ENCODE data around the gene INSR.

INSR gene

GRCh38 chr19:7294558-7295212, 471 bp upstream of the INSR start:
- DNase-seq: no peak

GRCh38 chr19:7292950-7293761, 1.1 kb downstream of the INSR start:
- no peak for DNase-seq

DNA sequence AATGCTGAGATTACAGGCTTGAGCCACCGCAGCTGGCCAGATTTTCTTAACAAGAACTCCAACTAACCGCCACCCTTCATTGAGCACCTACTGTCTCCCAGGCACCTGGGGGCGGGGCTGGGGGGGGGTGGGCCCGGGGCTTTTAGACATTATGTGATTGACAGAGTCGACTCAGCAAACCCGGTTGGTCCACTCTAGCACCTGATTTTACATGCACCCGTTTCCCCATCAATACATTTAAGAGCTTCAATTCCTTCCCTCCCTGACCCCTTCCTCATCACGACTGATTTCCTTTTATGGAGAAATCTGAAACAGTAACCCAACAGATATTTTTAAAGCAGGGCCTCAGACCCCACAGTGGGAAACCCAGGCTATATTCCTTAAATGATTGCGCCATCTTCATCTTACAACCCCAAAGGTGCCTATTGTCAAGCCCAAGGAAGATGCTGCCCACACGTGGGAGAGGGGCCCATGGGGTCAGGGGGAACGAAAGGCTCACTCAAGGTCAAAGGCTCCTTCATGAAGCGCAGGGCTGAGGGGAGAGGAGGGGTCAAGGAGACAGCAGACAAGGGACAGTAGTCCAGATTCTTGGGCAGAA, 1.8 kb downstream of the INSR start:
- DNase-seq: no peak

DNA sequence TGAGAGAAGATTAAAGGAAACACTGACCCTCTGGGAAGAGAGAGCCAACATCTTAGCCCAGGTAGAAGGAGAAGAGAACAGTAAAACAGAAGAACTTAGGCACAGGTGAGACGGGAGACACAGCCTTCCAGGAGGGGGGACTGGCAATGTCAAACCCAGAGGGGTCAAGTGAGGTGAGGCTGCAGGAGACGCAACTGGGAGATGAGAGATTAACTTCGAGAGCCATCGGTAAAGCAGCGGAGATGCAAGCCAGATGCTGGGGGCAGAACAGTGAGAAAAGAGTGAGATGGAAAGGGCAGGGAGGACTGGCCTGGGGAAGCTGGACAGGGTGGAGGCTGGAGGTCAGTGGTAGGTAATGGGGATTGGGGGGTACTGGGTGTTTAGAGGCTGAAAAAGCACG, 5.2 kb downstream of the INSR start:
- DNase-seq: no peak

GRCh38 chr19:7288131-7288530, 6.1 kb downstream of the INSR start:
- DNase-seq: no peak

DNA sequence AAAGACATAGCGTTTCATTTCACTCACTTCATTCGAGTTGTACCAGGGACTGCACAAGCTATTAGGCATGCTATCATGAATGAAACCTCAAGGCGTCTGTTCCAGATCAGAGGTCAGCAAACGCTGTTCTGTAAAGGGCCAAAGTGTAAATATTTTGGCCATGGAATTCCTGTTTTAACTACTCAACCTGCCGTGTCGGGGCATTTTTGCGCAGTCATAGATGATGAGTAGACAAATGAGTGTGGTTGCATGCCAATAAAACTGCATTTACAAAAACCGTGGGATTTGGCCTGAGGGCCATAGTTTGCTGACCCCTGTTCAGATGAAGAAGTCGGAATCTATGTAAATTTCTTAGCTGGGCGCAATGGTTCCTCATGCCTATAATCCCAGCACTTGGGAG, 6.5 kb downstream of the INSR start:
- DNase-seq: no peak

DNA sequence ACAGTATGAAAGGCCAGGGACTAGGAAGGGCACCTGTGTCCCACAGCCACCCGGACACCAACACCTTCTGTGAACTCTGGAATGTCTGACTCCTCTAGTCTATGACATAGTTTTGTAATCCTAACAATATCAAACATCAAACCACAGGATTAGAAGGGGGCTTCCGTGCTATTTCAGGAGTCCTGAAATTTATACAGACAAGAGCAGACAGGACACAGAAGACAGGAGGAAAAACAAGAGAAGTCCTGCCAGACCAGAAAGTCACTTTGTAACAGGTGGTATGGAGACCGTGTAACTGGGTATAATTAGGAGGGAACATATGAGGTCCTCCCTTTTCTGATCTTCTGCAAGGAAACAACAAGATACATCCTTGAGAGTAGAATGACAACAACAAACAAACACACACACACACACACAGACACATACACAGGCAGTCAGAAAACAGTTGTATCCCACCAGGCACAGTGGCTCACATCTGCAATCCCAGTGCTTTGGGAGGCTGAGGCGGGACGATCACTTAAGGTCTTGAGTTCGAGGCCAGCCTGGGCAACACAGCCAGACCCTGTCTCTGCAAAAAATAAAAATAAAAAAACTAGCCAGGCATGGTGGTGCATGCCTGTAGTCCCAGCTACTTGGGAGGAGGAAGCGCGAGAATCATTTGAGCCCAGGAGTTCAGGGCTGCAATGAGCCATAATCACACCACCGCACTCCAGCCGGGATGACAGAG, 13.1 kb downstream of the INSR start:
- no peak for DNase-seq

DNA sequence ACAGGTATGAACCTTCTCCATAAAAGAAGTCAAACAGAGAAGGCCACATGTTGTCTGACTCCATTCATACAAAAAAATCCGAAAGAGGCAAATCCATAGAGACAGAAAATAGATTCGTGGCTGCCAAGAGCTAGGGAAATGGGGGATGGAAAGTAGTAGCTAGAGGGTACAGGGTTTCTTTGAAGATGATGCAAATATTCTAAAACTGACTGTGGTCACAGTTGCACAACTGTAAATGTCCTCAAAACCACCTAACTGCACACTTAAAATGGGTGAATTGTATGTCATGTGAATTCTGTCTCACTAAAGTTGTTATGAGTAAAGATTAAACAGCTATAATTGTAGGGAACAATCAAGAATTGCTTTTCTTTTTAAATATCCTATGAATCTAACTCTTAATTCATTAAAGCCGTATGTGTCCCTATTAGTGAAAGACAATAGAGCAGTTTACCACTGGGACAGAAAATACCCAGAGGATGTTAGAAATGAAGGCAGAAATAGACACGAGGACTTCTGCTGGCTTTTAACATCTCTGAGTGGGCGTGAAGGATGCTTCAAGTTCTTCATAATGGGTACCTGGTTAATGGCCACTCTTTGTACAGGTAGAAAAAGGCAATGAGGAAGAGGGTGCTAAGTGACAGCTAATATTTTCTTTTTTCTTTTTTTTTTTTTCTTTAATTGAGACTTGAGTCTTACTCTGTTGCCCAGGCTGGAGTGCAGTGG, 21.2 kb downstream of the INSR start:
- DNase-seq: no peak

GRCh38 chr19:7268705-7269098, 25.5 kb downstream of the INSR start:
- DNase-seq: no peak

DNA sequence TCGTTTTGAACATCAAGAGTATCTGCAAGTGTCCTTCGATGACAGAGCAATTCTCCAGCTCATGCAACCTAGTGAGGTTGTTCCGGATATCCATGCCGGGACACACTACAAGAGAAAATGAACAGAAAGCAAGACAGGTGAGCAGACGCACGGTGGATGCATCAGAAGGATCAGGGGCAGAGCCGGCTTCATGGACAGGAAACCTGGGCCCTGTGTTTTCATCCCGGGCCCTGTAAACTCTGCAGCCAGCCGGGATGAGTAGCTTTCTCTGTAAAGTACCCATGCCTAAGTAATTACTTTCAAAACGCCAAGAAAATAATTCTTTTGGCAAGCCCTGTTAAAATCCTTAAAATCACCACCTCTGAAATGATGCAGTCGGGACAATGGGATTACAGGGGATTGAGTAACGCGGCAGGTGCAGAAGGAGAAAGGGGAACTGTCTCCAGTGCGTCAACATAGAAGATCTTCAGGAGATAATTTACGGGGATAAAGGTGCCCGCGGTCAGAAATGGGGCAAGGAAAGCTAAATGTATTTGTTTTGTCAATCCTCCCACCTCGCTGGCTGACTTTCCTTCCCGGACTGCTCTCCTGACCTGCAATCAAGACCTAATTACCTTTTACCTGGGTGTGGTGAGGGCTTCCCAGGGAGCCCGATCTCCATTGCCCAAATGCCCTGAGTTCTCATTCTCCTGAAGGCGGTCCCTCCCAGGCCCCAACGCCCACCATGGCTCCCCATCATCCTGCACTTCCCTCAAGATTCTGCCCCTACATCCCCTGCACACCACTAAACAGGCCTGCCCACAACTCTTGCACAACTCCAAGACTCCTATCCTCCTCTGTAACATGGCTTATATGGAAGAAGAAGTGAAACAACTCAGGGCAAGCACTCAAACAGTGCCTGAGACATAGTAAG, 26.2 kb downstream of the INSR start:
- DNase-seq: no peak

DNA sequence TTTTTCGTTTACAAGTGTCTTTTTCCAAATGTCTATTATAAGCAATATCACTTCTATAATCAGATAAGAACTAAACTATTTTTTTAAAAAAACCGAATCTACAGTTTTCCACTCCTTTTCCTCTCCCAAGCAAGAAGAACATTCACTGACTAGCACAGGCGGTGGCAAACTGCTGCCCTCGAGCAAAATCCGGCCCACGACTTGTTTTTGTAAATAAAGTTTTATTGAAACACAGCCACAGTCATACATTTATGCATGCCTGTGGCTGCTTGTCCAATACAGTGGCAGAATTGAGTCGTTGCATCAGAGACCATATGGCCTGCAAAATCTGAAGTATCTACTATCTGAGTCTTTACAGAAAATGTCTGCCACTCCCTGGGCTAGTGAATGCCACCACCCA, 27.4 kb downstream of the INSR start:
- no peak for DNase-seq

DNA sequence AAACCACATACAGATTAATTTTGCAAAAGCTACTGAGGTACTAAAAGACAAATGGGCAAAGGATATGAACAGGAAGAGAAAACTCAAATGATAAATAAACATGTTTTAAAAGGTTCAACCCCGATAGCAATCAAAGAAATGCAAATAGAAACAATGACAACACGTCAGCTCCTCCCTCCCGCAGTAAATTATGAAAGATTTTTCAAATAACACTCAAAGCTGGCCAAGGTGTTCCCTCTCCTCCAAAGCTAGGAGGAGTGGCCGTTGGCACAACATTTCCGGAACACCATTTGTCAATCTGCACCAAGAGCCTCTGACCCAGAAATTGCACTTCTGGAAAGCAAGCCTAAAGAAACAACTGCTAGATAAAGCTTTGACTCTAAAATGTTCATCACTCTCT, 28.3 kb downstream of the INSR start:
- no peak for DNase-seq

DNA sequence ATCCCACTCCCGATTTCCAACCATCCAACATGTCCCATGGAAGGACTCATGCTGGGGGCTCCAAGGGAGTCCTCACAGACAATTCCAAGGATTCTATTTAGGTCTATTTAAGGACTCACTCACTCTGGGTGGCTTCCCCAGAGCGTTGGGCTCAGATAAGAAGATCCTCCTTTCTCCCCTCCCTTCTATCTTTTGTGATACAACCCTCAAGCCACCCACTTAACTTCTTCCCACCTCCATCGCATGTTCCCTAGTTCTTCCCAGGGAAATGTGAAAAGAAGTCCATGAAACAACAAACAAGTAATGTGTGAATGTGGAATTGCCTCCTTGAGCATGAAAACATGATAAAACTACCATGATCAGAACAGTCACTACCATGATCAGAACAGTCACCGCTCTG, 29.4 kb downstream of the INSR start:
- DNase-seq: no peak

- DNase-seq: no peak
These were observed 30.7 kb downstream of the INSR start for GRCh38 chr19:7263521-7263920.

DNA sequence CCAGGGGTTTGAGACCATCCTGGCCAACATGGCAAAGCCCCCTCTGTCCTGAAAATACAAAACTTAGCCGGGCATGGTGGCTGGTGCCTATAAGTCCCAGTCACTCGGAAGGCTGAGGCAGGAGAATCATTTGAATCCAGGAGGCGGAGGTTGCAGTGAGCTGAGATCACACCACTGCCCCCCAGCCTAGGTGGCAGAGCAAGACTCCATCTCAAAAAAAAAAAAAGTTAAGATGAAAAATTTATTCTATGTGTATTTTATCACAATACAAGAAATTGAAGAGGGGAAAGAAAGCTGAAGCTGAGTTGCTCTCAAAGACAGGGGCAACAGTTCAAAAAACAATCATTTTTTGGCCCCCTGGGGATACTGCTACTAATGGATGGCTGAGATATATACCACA, 31.1 kb downstream of the INSR start:
- no peak for DNase-seq

DNA sequence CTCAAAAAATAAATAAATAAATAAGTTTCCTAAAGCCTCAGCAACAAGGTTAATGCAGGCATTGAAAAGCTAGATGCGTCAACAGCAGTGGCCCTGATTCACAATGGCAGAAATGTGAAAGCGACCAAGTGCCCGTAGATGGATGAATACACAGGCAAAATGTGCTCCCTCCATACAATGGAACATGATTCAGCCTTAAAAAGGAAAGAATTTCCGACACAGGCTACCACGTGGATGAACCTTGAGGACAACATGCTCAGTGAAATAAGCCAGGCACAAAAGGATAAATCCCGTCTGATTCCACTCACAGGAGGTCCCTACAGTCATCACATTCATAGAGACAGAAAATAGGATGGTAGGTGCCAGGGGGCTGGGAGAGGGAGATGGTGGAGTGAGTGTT, 31.7 kb downstream of the INSR start:
- DNase-seq: no peak

- no peak for DNase-seq
These were observed 34.1 kb downstream of the INSR start for GRCh38 chr19:7260161-7260560.

GRCh38 chr19:7258840-7259395, 35.3 kb downstream of the INSR start:
- no peak for DNase-seq

GRCh38 chr19:7258041-7258839, 36.0 kb downstream of the INSR start:
- no peak for DNase-seq
